ENCODE data around the gene MIPEP.

Gene MIPEP

DNA sequence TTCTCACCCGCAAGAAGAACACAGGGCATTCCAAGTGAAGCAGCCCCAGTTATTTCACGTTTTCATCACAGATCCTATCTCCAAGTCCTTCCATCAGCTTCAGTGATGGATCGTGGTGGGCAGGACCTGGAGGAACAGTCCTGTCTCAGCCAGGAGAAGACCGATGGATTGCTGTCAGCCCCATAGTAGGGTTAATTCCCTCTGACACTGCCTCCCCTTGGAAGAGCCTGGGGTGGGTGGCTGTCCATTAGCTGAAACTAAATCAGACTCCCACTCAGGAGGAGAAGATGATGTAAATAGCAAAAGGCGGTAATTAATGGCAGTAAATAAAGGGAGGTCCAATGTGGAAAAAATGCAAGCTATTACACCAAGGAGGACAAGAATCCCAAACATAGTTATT is 188.0 kb downstream of the MIPEP start:
- TF ChIP-seq EP300 (IDR thresholded peaks at IDR 0.05; ENCODE audit: borderline replicate concordance) (no peak), CEBPB (IDR thresholded peaks at IDR 0.05) (no peak), TAF1 (IDR thresholded peaks at IDR 0.05; ENCODE audit: low read depth) (no peak), TEAD4 (IDR thresholded peaks at IDR 0.05) (no peak), NFIC (IDR thresholded peaks at IDR 0.05) (no peak), ZBTB7A (IDR thresholded peaks at IDR 0.05; ENCODE audit: low read depth) (no peak), TCF12 (IDR thresholded peaks at IDR 0.05; ENCODE audit: low read depth) (no peak), CREB1 (IDR thresholded peaks at IDR 0.05; ENCODE audit: low read depth) (no peak), EGR1 (IDR thresholded peaks at IDR 0.05) (no peak), RAD21 (IDR thresholded peaks at IDR 0.05; ENCODE audit: low read depth) (no peak)
- TF ChIP-seq, protein P1, sequence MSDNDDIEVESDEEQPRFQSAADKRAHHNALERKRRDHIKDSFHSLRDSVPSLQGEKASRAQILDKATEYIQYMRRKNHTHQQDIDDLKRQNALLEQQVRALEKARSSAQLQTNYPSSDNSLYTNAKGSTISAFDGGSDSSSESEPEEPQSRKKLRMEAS (IDR thresholded peaks at IDR 0.05), result no peak
- TF ChIP-seq, protein P2, sequence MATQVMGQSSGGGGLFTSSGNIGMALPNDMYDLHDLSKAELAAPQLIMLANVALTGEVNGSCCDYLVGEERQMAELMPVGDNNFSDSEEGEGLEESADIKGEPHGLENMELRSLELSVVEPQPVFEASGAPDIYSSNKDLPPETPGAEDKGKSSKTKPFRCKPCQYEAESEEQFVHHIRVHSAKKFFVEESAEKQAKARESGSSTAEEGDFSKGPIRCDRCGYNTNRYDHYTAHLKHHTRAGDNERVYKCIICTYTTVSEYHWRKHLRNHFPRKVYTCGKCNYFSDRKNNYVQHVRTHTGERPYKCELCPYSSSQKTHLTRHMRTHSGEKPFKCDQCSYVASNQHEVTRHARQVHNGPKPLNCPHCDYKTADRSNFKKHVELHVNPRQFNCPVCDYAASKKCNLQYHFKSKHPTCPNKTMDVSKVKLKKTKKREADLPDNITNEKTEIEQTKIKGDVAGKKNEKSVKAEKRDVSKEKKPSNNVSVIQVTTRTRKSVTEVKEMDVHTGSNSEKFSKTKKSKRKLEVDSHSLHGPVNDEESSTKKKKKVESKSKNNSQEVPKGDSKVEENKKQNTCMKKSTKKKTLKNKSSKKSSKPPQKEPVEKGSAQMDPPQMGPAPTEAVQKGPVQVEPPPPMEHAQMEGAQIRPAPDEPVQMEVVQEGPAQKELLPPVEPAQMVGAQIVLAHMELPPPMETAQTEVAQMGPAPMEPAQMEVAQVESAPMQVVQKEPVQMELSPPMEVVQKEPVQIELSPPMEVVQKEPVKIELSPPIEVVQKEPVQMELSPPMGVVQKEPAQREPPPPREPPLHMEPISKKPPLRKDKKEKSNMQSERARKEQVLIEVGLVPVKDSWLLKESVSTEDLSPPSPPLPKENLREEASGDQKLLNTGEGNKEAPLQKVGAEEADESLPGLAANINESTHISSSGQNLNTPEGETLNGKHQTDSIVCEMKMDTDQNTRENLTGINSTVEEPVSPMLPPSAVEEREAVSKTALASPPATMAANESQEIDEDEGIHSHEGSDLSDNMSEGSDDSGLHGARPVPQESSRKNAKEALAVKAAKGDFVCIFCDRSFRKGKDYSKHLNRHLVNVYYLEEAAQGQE (IDR thresholded peaks at IDR 0.05; ENCODE audit: low read depth), result no peak
- TF ChIP-seq, protein P3, sequence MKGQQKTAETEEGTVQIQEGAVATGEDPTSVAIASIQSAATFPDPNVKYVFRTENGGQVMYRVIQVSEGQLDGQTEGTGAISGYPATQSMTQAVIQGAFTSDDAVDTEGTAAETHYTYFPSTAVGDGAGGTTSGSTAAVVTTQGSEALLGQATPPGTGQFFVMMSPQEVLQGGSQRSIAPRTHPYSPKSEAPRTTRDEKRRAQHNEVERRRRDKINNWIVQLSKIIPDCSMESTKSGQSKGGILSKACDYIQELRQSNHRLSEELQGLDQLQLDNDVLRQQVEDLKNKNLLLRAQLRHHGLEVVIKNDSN (IDR thresholded peaks at IDR 0.05), result no peak

- TF ChIP-seq TAF1 (IDR thresholded peaks at IDR 0.05; ENCODE audit: low read depth) (no peak), RAD21 (IDR thresholded peaks at IDR 0.05; ENCODE audit: low read depth) (no peak)
- TF ChIP-seq, protein P1 (IDR thresholded peaks at IDR 0.05), result no peak
- TF ChIP-seq, protein P3 (IDR thresholded peaks at IDR 0.05), result no peak
Observed at GRCh38 chr13:23699271-23699670, 189.9 kb downstream of the MIPEP start.

DNA sequence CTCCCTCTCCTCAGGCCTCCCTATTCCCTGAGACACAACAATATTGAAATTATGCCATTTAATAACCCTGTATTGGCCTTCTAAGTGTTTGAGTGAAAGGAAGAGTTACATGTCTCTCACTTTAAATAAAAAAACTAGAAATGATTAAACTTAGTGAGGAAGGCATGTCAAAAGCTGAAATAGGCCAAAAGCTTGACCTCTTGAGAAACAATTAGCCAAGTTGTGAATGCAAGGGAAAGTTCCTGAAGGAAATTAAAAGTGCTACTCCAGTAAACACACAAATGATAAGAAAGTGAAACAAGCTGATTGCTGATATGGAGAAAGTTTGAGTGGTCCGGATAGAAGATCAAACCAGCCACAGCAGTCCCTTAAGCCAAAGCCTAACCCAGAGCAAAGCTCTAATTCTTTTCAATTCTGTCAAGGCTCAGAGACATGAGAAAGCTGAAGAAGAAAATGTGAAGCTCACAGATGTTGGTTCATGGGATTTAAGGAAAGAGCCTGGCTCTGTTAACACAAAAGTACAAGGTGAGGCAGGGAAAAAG is 191.4 kb downstream of the MIPEP start:
- TF ChIP-seq, protein P1 (IDR thresholded peaks at IDR 0.05), result no peak
- TF ChIP-seq NFIC (IDR thresholded peaks at IDR 0.05), result no peak
- TF ChIP-seq EGR1 (IDR thresholded peaks at IDR 0.05), result no peak
- TF ChIP-seq TAF1 (IDR thresholded peaks at IDR 0.05; ENCODE audit: low read depth), result no peak
- no peak for TF ChIP-seq EP300 (IDR thresholded peaks at IDR 0.05; ENCODE audit: borderline replicate concordance)
- TF ChIP-seq, protein P3 (IDR thresholded peaks at IDR 0.05), result no peak
- no peak for TF ChIP-seq ZBTB7A (IDR thresholded peaks at IDR 0.05; ENCODE audit: low read depth)
- no peak for TF ChIP-seq YY1 (IDR thresholded peaks at IDR 0.05; ENCODE audit: low read depth)
- TF ChIP-seq RAD21 (IDR thresholded peaks at IDR 0.05; ENCODE audit: low read depth), result no peak
- no peak for TF ChIP-seq TEAD4 (IDR thresholded peaks at IDR 0.05)
- TF ChIP-seq, protein P2 (IDR thresholded peaks at IDR 0.05; ENCODE audit: low read depth), result no peak
- TF ChIP-seq TCF12 (IDR thresholded peaks at IDR 0.05; ENCODE audit: low read depth), result no peak
- no peak for TF ChIP-seq FOXM1 (IDR thresholded peaks at IDR 0.05; ENCODE audit: borderline replicate concordance, low read depth)
- TF ChIP-seq CEBPB (IDR thresholded peaks at IDR 0.05), result no peak
- TF ChIP-seq CREB1 (IDR thresholded peaks at IDR 0.05; ENCODE audit: low read depth), result no peak

- TF ChIP-seq, protein P1 (IDR thresholded peaks at IDR 0.05), result no peak
- no peak for TF ChIP-seq EGR1 (IDR thresholded peaks at IDR 0.05)
- TF ChIP-seq TEAD4 (IDR thresholded peaks at IDR 0.05), result no peak
- TF ChIP-seq CREB1 (IDR thresholded peaks at IDR 0.05; ENCODE audit: low read depth), result no peak
- no peak for TF ChIP-seq ZBTB7A (IDR thresholded peaks at IDR 0.05; ENCODE audit: low read depth)
- no peak for TF ChIP-seq FOXM1 (IDR thresholded peaks at IDR 0.05; ENCODE audit: borderline replicate concordance, low read depth)
- TF ChIP-seq NFIC (IDR thresholded peaks at IDR 0.05), result no peak
- no peak for TF ChIP-seq CEBPB (IDR thresholded peaks at IDR 0.05)
- TF ChIP-seq, protein P2 (IDR thresholded peaks at IDR 0.05; ENCODE audit: low read depth), result no peak
Observed at GRCh38 chr13:23696610-23697009, 192.6 kb downstream of the MIPEP start.
